Metanephros (tissue), 2 donors: Measurements from ENCODE around the gene SEC23A. TPM values are rescaled to one million over a fixed set of nuclear protein-coding genes. Genes with fewer than 3 reads are reported as not detected.

Experiments used
- small RNA-seq: library from RNA; depleted of rRNA; stranded (forward); fragments of <200 nt; gene quantifications from one replicate; pipeline ENCODE3, GENCODE V24; 2014; ENCODE audit warnings: low replicate concordance
- total RNA-seq: library from RNA; depleted of rRNA; stranded (reverse); fragments of >200 nt; gene quantifications from one replicate; pipeline ENCODE4 v1.2.3, GENCODE V29; 2014

SEC23A gene
- 68.2 TPM for total RNA-seq

GRCh38 chr14:39102969-39103957 is at the start of gene SEC23A:
Gene SEC23A (minus strand): TSS chr14:39103235. CDS start chr14:39096118, 7,117 bp downstream.

GRCh38 chr14:39114073-39114838 is 11.2 kb upstream of the SEC23A start, which contains the start of gene GEMIN2:
Gene GEMIN2 (plus strand): TSS chr14:39114323. CDS start chr14:39114339, 16 bp downstream.

Small RNA genes within 50 kb of the gene (small RNA-seq; reads per million reads assigned to genes)
- gene AL109628.1 (not detected), gene RF00019 (not detected)

Other genes with a start within 250 kb of the SEC23A start
- 19.9 TPM for gene GEMIN2, start 11.1 kb upstream of the SEC23A start, total RNA-seq
- gene TRAPPC6B, start 67.1 kb upstream of the SEC23A start, total RNA-seq: 27.0 TPM
- 33.6 TPM for gene PNN, start 72.0 kb upstream of the SEC23A start, total RNA-seq
- 41.4 TPM for gene MIA2, start 130.7 kb upstream of the SEC23A start, total RNA-seq